Tibial nerve (tissue), 4 donors: ENCODE results near the gene LINC01488.

Source experiments
- CTCF ChIP-seq, 5 experiments: fragments of 200-600 bp in 3 of 5; fragments of 450-650 bp in 2 of 5; sonication (generic) in 3 of 5; IDR thresholded peaks; one replicate each; pipeline ENCODE4 v1.5.1; 2016 to 2019; ENCODE audit warnings: antibody characterized with exemption in 5 of 5, mild to moderate bottlenecking in 3 of 5, moderate library complexity in 2 of 5
- EP300 ChIP-seq, 2 donors: sonication (generic); formaldehyde crosslinking; IDR thresholded peaks; one replicate each; pipeline ENCODE4 v1.6.1; 2017; ENCODE audit warnings: antibody characterized with exemption in 2 of 2, mild to moderate bottlenecking in 1 of 2

GRCh38 chr11:69475866-69476471 is 5.5 kb upstream of the LINC01488 start:
- TF ChIP-seq CTCF (IDR thresholded peaks at IDR 0.05) (no peak), EP300 (IDR thresholded peaks at IDR 0.05) (no peak)
